Activated effector memory CD4-positive, alpha-beta T cell treated with Interleukin-2 at 50 U/mL for 16 hours (primary cell): Measurements from ENCODE around the gene IGFBP7.

Experiments used
- DNase-seq: peaks from one replicate; pipeline ENCODE4 v3.0.0-alpha.2; 2020

Gene IGFBP7

GRCh38 chr4:57127361-57127760 lies 17.2 kb upstream of the IGFBP7 start:
- DNase-seq = no peak

- DNase-seq = no peak
These were observed 15.8 kb upstream of the IGFBP7 start for GRCh38 chr4:57125996-57126395.

- no peak for DNase-seq
These were observed 14.0 kb upstream of the IGFBP7 start for GRCh38 chr4:57124145-57124544.

- no peak for DNase-seq
These were observed 12.8 kb upstream of the IGFBP7 start for GRCh38 chr4:57122959-57123358.

GRCh38 chr4:57119054-57119651 lies 9.0 kb upstream of the IGFBP7 start:
- DNase-seq = no peak

DNA sequence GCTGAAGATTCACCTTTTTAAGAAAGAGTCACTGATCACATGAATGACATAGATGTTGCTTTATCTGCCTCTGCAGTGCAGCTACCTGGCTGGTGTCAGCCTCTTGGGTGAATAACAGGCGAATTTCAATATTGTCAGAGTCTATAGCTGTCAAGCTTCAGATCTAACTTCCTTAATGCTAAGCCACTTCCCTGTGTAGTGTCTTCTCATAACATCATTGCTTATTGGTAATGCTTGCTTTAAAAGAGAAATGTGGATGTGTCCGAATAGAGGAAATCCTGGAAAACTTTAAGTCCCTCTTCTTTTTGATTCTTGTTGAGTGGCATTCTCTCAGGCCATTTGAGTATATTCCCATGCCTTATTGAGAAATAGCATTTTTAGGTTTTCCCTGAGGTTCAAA lies 7.3 kb upstream of the IGFBP7 start:
- no peak for DNase-seq

DNA sequence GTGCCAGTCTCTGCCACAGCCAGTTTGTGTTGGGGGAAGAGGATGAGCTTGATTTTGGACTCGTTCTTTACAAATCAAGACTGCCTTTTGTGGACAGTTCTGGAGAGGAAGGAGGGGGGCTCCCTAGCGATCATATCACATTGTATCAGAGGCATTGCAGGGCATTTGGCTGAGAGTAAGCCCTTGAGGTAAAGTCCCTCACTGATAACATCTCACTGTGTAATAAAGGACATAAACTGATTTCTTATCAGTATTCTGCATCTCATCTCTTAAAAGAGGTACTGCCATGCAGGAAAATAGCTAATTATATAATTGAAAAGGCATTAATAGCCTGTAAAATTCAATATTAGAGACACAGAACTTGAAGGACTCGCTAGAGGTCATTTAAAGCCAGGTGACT lies 6.1 kb upstream of the IGFBP7 start:
- DNase-seq = no peak

DNA sequence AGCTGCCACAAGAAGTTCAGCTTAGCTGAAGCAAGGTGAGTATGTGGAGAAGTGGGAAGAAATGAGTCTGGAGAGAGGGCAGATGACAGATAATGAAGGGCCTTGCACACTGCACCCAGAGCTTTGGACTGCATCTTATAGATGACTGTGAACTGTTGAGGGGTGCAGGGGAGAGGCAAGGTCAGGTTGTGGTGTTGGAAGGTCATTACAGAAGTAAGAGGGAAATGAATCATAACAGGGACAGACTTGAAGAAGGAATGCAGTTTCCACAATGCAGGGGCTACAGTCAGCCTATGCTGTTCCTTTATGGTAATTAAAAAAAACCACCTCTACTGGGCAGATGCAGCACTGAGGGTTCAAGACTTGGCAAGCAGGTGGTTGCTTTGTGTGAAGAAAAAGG lies 4.8 kb upstream of the IGFBP7 start:
- no peak for DNase-seq

DNA sequence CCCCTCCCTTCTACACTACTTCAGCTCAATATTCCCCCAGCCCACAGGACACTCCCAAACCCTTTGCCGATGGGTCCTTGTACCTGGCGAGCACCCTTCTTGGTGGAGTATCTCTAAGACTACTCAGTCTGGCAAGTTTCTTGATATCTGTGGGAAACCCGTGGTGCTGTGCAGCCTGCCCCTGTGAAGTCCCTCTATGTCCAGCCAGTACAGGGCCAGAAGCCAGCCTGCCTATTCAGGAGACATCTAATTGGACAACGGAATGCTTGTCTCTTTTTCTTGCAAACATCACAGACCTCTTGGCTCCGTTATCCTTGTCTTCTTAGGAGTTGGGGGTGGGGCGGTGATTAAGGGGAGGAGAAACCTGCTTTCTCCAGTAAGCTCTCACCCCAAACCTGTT lies 3.7 kb upstream of the IGFBP7 start:
- no peak for DNase-seq

GRCh38 chr4:57110640-57111511 lies 691 bp upstream of the IGFBP7 start:
- DNase-seq = no peak

- DNase-seq = no peak
These were observed 756 bp downstream of the IGFBP7 start for GRCh38 chr4:57109411-57109846.

DNA sequence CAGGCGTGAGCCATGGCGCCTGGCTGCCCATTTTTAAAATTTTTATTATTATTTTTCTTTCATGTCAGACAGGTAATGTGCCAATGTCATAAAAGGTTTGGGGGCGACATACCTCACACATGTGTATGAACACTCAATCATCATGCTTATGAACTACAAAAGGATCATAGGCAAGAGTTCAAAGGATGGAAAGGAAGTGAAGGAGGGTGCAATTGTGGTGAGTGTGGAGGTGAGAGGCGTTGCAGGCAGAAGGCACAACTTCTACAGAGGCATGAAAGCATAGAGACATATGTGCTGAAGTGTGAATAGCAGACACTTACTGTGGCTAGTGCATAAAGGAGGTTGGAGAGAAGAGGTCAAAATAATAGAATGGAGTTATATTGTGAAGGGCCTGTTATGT lies 4.0 kb downstream of the IGFBP7 start:
- DNase-seq = no peak

DNA sequence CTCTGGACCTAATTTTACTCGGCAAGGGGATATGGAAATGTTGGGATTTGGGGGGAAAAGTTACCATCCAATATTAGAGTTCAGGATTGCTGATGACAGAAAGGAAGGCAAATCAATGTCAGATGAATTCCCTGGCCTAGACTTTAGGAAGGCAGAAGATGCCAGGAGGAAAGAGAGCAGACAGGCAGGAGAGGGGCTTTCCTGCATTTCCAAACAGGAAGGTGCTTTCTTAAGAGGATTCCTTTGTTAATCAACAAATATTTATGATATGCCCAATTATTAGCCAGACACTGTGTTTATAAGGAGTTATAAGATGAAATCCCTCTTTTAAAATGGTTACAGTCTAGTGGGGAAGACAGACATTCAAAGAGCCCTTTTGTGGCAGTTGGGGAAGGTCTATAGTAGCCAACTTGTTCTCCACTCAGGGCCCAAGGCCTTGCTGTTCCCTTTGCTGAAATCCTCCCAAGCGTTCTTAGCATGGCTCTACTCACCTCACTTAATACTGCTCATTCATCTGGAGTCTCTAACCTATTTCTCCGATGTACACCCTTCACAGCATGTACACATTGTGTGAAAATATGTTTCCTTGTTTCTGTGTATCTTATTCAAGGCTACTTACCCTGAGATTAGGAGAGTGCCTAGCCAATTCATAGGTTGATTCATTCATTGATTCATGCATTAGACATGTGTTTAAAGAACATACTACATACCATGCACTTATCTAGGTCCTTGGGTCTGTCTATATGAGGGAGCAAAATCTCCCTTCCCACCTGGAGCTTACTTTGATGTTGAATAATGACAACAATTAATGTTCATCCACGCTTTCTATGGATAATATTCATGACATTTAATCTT lies 5.3 kb downstream of the IGFBP7 start:
- no peak for DNase-seq

DNA sequence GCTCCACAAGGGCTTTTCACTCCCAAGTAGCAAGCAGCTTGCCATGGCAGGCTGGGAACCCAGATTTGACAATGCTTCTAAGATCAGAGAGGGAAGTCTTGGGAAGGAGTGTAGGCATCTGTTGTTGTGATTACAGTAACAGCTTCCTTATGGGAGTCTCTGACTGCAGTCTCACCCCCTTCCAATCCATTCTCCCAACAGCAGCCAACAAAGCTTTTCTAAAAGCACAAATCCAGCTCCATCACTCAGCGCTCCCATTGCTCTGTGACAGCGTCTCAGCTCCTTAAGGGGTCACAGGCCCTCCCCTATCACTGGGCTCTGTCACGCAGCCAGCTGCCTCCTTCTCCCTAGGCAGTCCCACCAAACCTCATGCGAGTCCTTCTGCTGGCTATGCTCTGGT lies 7.1 kb downstream of the IGFBP7 start:
- no peak for DNase-seq

DNA sequence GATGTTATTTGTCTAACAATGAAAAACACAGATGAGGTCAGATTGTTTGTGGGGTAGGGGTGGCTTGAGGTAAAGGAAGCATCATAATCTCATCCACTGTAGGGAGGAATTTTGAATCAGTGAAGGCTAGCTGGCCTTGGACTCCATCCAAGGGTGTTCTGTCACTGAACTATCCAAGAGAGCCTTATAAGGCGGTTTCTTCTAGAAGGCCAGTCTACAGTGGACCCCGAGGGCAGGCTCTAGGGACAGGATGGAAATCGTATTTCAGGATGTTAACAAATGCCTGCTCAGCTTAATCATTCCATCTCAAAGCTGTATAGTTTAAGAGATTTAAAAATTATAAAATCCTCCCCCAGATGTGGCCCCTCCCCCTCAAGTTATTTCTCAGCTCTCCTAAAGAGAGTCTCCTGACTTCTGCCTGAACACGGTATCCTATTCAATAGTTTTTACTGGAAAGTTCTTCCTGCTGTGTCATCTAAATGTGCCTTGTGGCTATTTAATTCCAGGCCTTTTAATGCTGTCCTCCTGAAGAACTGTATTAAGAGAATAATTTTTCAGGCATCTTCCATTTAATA lies 8.0 kb downstream of the IGFBP7 start:
- no peak for DNase-seq

DNA sequence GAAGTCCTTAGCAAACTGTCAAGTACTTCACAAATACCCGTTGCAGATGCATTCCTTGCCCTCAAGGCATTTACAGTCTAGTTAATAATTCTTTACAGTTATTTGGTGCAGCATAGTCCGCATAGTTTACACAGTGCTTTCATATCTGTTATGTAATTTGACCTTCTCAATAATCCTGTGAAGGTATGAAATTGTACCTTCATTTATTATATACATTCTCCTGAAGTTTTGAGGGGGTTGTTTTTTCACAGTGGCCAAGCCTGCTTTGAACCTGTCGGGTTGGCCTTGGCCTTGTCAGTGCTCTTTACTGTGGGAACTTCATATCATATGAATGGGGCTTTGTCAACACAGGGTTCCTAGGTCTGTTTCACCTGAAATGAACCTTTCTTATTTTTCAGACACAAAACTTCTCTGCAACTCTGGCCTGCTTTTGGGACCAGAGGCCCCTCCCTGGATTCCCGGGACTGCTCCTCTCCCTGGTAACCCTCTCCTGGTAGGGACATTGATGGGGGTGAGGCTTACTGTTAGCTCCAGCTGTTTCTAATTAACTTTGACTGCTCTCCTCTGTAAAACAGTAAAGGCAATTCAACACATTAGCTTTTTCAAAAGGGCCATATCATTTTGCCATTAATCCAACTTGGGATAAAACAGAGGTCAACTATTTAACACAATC lies 9.1 kb downstream of the IGFBP7 start:
- DNase-seq = no peak

DNA sequence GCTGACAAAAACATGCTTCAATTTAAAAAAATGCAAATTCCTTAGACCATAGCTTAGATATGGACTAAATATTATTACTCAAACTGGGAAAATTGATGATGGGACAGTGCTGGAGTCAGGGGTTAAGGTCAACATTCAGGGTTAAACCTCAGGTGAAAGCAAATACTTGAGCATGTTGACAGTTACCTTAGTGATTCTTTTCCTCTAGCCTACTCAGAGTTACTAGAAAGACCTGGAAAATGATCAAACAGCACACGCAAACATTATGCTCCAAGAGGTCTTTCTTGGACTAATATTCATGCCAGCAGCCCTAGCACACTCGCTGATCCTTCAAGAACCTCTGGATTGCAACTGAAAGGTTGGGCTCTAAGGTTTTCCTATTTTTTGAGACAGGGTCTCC lies 10.8 kb downstream of the IGFBP7 start:
- DNase-seq = no peak

DNA sequence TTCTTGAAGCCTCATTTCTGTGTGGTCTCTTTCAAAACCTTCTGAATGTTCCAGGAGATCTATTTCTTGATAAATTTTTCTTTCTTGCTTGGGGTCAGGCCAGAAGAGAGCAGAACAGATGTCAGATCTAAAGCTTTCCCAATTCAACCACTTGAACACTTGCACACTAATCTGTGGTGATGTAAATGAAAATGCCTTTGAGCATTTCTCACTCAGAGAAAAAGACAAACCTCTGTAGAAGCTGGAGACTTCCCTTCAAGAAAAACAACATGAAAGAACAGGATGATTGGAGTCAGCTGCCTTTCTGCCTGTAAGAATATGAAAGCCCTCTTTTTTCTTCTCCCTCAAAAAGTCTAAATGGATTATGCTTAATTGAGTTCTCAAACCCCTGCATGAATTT lies 11.2 kb downstream of the IGFBP7 start:
- no peak for DNase-seq

- DNase-seq = no peak
These were observed 11.8 kb downstream of the IGFBP7 start for GRCh38 chr4:57098415-57098814.

- DNase-seq = no peak
These were observed 12.5 kb downstream of the IGFBP7 start for GRCh38 chr4:57097711-57098110.

GRCh38 chr4:57095956-57096355 lies 14.2 kb downstream of the IGFBP7 start:
- no peak for DNase-seq

DNA sequence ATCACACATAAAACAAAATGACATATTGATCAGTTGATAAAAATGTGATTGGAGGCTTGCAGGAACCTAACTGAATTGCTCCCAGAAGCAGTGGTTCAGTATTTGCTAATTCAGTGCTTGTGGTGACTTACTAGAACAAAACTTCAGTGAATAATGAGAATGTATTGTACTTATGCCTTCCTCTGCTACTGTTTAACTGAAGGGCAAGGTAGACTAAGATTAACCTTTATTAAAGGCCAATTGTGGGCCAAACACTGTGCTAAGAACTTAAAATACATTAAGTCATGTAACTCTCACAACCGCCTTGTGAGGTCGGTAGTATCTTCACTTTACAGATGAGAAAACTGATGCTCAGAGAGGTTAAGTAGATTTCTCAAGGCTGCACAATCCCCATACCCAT lies 14.9 kb downstream of the IGFBP7 start:
- no peak for DNase-seq

GRCh38 chr4:57094832-57095223 lies 15.4 kb downstream of the IGFBP7 start:
- DNase-seq = no peak
